Breast epithelium (tissue), 4 donors: ENCODE data around the gene C18orf32. TPM values are rescaled to one million over a fixed set of nuclear protein-coding genes. Genes with fewer than 3 reads are reported as not detected.

Experiments used
- DNase-seq, 2 donors: peaks; one replicate each; pipeline ENCODE4 v3.0.0-alpha.2; 2019; ENCODE audit warnings: low spot score in 2 of 2
- H3K27ac ChIP-seq, 2 donors: fragments of 200-600 bp; sonication (generic) in 1 of 2; one replicate each; pipeline ENCODE4 v1.5.1; 2016 to 2019; ENCODE audit warnings: mild to moderate bottlenecking in 1 of 2
- H3K27me3 ChIP-seq, 2 donors: fragments of 200-600 bp; sonication (generic) in 1 of 2; one replicate each; pipeline versions ENCODE4 v1.5.1 to v1.6.0; 2017 to 2019; ENCODE audit warnings: control low read depth in 1 of 2, mild to moderate bottlenecking in 1 of 2
- H3K36me3 ChIP-seq: fragments of 200-600 bp; one replicate; pipeline ENCODE4 v1.5.1; 2019
- H3K4me1 ChIP-seq, 2 donors: fragments of 200-600 bp; sonication (generic); one replicate each; pipeline ENCODE4 v1.5.1; 2016 to 2019; ENCODE audit warnings: control low read depth in 1 of 2
- H3K4me3 ChIP-seq, 3 donors: fragments of 200-600 bp; sonication (generic); 1 replicate in 2 of 3; 2 replicates in 1 of 3; pipeline ENCODE4 v1.5.1; 2016 to 2019; ENCODE audit warnings: mild to moderate bottlenecking in 3 of 3, moderate library complexity in 2 of 3
- H3K9me3 ChIP-seq, 2 donors: fragments of 200-600 bp; sonication (generic) in 1 of 2; one replicate each; pipeline ENCODE4 v1.5.1; 2016 to 2019; ENCODE audit warnings: control low read depth in 1 of 2
- CTCF ChIP-seq, 3 donors: fragments of 450-650 bp; IDR thresholded peaks; one replicate each; pipeline ENCODE4 v1.5.1; 2016 to 2017; ENCODE audit warnings: antibody characterized with exemption in 3 of 3, mild to moderate bottlenecking in 3 of 3, moderate library complexity in 3 of 3
- POLR2A ChIP-seq: fragments of 450-650 bp; IDR thresholded peaks from one replicate; pipeline ENCODE4 v1.6.1; 2016; ENCODE audit warnings: antibody characterized with exemption, mild to moderate bottlenecking, moderate library complexity
- POLR2AphosphoS5 ChIP-seq, 3 donors: sonication (generic); formaldehyde crosslinking; IDR thresholded peaks; one replicate each; pipeline ENCODE4 v1.6.1; 2017; ENCODE audit warnings: antibody characterized with exemption in 3 of 3
- intact Hi-C: fragments of 100-400 bp; cut with DNase I; formaldehyde crosslinking; loops from one replicate; pipeline ENCODE4 v1.15.1; 2023; ENCODE audit warnings: low total_unique reads
- total RNA-seq, 3 donors: library from RNA; depleted of rRNA; stranded (reverse); fragments of >200 nt; gene quantifications; one replicate each; pipeline ENCODE4 v1.1.0, GENCODE V29; 2016

Gene C18orf32
- total RNA-seq, 3 donors from 2014 or later, result 25.8 to 31.1 (median 28.5) TPM

- no peak overlapping the region for H3K4me3 ChIP-seq
- no peaks in the 10 kb centered on the region for H3K4me1 ChIP-seq
- H3K9me3 ChIP-seq, result no peaks in the 10 kb centered on the region
- no peak for DNase-seq
- no peaks in the 10 kb centered on the region for H3K36me3 ChIP-seq
- H3K27ac ChIP-seq, result no peak overlapping the region
- no peak for TF ChIP-seq POLR2A
- H3K27me3 ChIP-seq, result no peaks in the 10 kb centered on the region
- intact Hi-C loops, result no loop called here
Observed at GRCh38 chr18:49500201-49500921, 13.3 kb upstream of the C18orf32 start.

DNA sequence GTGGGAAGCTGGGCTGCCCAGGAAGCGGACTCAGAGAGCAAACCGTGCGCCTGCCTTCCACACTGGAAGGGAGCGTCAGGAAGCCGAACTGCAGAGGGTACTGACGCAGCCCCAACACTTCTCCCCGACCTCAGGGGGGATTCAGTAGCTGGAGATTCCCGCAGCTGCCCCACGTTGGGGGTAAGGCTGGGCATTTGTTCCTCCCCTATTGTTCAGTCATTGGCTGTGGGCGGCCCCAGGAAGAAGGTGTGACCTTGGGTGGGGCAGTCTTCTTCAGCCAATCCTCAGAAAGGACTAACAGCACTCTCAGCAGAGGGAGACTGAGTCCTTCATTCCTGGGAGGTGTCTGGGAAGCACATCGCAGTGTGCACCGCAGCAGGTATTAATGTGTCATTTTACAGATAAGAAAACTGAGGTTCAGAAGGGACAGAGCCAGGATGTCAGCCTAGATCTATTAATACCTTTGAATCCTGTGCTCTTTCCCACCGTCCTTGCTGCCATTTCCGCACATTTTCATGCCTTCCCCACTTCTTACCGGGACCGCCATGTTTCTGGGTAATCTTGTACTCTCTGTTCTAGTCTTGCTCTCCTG, 12.1 kb upstream of the C18orf32 start:
- Histone ChIP-seq H3K4me3 (no peak overlapping the region), H3K27me3 (no peaks in the 10 kb centered on the region), H3K36me3 (no peaks in the 10 kb centered on the region), H3K4me1 (no peaks in the 10 kb centered on the region), H3K9me3 (no peaks in the 10 kb centered on the region), H3K27ac (no peak overlapping the region)
- intact Hi-C loops, result no loop called here
- no peak for DNase-seq
- TF ChIP-seq CTCF (IDR thresholded peaks at IDR 0.05) (no peak), POLR2A (no peak), POLR2AphosphoS5 (IDR thresholded peaks at IDR 0.05) (no peak)

DNA sequence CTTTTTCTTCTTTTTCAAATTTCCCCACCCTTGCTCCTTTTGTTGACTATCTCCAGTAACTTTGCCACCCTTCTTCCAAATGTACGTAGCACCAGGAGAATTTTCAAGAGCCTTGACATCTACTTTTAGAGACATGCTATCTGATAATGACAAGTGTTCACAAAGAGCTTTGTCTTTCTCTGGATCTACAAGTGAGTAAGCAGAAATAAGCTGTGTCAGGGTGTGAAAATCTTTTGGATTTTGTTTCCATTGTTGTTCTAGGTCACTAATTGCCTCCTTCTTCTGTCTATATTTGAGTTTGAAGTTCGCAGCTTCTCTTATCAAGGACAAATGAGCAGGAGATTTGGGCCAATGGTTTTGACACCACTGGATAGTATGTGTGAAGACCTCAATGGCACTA, 8.4 kb upstream of the C18orf32 start:
- Histone ChIP-seq H3K27ac (no peak overlapping the region), H3K4me1 (no peaks in the 10 kb centered on the region), H3K36me3 (no peaks in the 10 kb centered on the region), H3K4me3 (no peak overlapping the region), H3K9me3 (no peaks in the 10 kb centered on the region), H3K27me3 (no peaks in the 10 kb centered on the region)
- no peak for DNase-seq
- TF ChIP-seq POLR2A (no peak), POLR2AphosphoS5 (IDR thresholded peaks at IDR 0.05) (no peak), CTCF (IDR thresholded peaks at IDR 0.05) (no peak)
- intact Hi-C loops, result no loop called here

DNA sequence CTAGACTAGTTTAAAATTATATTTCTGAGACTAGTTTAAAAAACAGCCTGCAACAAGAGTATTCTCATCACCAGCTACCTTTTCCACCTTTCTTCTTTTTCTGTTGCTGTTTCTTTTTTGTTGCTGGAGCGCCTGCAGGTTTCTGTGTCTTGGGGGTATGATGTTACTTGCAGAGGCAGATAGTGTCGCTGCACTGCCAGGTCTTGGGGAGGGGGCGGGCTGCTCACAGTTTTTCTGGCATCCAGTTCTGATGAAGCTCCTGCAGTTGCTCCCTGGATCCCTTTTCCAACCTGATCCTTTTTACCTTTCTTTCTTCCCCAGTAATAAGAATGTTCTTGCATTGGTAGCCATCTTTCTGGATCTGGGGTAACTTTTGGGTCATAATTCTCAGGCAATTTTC, 8.0 kb upstream of the C18orf32 start:
- no peak for DNase-seq
- Histone ChIP-seq H3K27me3 (no peaks in the 10 kb centered on the region), H3K27ac (no peak overlapping the region), H3K4me1 (no peaks in the 10 kb centered on the region), H3K36me3 (no peaks in the 10 kb centered on the region), H3K4me3 (no peak overlapping the region), H3K9me3 (no peaks in the 10 kb centered on the region)
- intact Hi-C loops, result no loop called here
- no peak for TF ChIP-seq CTCF (IDR thresholded peaks at IDR 0.05)
- TF ChIP-seq POLR2AphosphoS5 (IDR thresholded peaks at IDR 0.05), result no peak
- no peak for TF ChIP-seq POLR2A

GRCh38 chr18:49494660-49495059, 7.6 kb upstream of the C18orf32 start:
- intact Hi-C loops, result no loop called here
- H3K4me3 ChIP-seq, result no peak overlapping the region
- no peaks in the 10 kb centered on the region for H3K27me3 ChIP-seq
- TF ChIP-seq POLR2AphosphoS5 (IDR thresholded peaks at IDR 0.05) (no peak), POLR2A (no peak), CTCF (IDR thresholded peaks at IDR 0.05) (no peak)
- DNase-seq, result no peak
- H3K4me1 ChIP-seq, result no peaks in the 10 kb centered on the region
- H3K9me3 ChIP-seq, result no peaks in the 10 kb centered on the region
- H3K27ac ChIP-seq, result no peak overlapping the region
- H3K36me3 ChIP-seq, result no peaks in the 10 kb centered on the region
